Fibroblast of the aortic adventitia (primary cell): ENCODE measurements around the gene MBTPS2. TPM values are rescaled to one million over a fixed set of nuclear protein-coding genes. Genes with fewer than 3 reads are reported as not detected.

Source experiments
- DNase-seq: peaks from one replicate; pipeline ENCODE4 v3.0.0-alpha.2; 2010; ENCODE audit warnings: low read depth
- H3K4me3 ChIP-seq: 2 replicates; pipeline ENCODE4 v1.5.1; 2011; ENCODE audit warnings: low read depth, mild to moderate bottlenecking, control low read depth, low read length, moderate library complexity
- total RNA-seq: library from RNA; depleted of rRNA; stranded (reverse); fragments of >200 nt; gene quantifications from 2 replicates; pipeline ENCODE4 v1.2.3, GENCODE V29; 2012; ENCODE audit warnings: low replicate concordance
- TF ChIP-seq, protein P1 (sequence below): IDR thresholded peaks from 2 replicates; pipeline ENCODE4 v1.5.1; 2011; ENCODE audit warnings: mild to moderate bottlenecking, low read length, control low read depth, inconsistent platforms; ENCODE audit not compliant: insufficient read depth

The MBTPS2 gene
- total RNA-seq, 1 donor, result 12.9 TPM

DNA sequence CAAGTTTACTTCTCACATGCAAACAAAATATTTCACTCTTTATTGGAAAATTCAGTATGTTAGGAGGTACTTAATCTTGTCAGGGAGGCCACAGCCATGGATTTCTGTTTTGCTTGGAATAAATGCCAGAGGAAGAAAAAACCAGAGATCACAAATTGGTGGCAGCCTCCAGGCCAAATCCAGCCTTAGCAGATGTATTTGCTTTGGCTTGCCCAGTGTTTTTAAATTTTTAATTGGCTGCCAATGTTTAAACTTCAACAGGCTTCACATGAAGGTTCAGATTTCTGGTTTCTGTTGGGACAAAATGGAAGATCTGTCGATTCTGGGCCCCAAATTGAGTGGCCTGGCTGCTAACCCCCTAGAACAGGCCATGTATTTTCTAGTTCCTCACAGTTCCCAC lies 35.6 kb downstream of the MBTPS2 start:
- DNase-seq, result peak; percentile 20
- TF ChIP-seq, protein P1, sequence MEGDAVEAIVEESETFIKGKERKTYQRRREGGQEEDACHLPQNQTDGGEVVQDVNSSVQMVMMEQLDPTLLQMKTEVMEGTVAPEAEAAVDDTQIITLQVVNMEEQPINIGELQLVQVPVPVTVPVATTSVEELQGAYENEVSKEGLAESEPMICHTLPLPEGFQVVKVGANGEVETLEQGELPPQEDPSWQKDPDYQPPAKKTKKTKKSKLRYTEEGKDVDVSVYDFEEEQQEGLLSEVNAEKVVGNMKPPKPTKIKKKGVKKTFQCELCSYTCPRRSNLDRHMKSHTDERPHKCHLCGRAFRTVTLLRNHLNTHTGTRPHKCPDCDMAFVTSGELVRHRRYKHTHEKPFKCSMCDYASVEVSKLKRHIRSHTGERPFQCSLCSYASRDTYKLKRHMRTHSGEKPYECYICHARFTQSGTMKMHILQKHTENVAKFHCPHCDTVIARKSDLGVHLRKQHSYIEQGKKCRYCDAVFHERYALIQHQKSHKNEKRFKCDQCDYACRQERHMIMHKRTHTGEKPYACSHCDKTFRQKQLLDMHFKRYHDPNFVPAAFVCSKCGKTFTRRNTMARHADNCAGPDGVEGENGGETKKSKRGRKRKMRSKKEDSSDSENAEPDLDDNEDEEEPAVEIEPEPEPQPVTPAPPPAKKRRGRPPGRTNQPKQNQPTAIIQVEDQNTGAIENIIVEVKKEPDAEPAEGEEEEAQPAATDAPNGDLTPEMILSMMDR, result no peak

GRCh38 chrX:21881881-21882574 lies 42.6 kb downstream of the MBTPS2 start:
- TF ChIP-seq, protein P1, result no peak
- H3K4me3 ChIP-seq, result no peak overlapping the region
- DNase-seq, result no peak

More for the DNA sequence above, 35.6 kb downstream of the MBTPS2 start:
- no peak overlapping the region for H3K4me3 ChIP-seq

GRCh38 chrX:21883258-21883657 lies 43.8 kb downstream of the MBTPS2 start:
- DNase-seq, result no peak
- TF ChIP-seq, protein P1, result no peak
- no peak overlapping the region for H3K4me3 ChIP-seq

DNA sequence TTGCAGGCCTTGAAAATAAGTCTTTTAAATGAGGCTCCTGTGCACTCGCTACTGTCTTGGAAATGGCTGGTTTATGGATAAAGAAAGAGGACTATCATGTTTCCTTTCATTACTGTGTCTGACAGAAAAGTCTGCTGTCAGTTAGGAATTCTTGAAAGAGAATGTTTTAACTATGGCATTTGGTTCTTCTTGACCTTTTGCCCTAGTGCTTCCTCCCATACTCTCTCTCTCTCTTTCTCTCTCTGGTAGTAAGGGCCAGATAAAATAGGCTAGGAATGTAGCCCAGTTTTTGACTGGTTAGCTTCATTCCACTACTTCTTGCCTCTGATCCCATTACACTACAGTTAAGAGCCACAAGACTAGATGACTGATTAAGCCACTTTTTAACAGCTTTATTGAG lies 46.2 kb downstream of the MBTPS2 start:
- H3K4me3 ChIP-seq, result no peak overlapping the region
- peak; percentile 45 for DNase-seq
- TF ChIP-seq, protein P1, result no peak

GRCh38 chrX:21905313-21905712 lies 65.9 kb downstream of the MBTPS2 start:
- TF ChIP-seq, protein P1, result no peak
- no peak for DNase-seq
- no peak overlapping the region for H3K4me3 ChIP-seq

GRCh38 chrX:21905953-21906352 lies 66.5 kb downstream of the MBTPS2 start:
- no peak for DNase-seq
- no peak overlapping the region for H3K4me3 ChIP-seq
- TF ChIP-seq, protein P1, result no peak

- TF ChIP-seq, protein P1, result no peak
- no peak overlapping the region for H3K4me3 ChIP-seq
- DNase-seq, result peak; percentile 70
These were observed 67.8 kb downstream of the MBTPS2 start for GRCh38 chrX:21907260-21907659.
